ENCODE measurements around the gene SULT1A4.
"Not testable (repeated sequence)": the region's sequence is repeated elsewhere in the genome, so short reads cannot be mapped to it uniquely, and the experiment has no call there.

The SULT1A4 gene

GRCh38 chr16:29459706-29460646 lies at the start of gene SULT1A4:
Gene SULT1A4, plus strand, starts transcription at chr16:29459913. Its CDS starts 1,473 bp downstream, at chr16:29461386.
- not testable (repeated sequence) for DNase-seq (ENCODE audit: low read depth in 4 of 4, low spot score in 1 of 4)

DNA sequence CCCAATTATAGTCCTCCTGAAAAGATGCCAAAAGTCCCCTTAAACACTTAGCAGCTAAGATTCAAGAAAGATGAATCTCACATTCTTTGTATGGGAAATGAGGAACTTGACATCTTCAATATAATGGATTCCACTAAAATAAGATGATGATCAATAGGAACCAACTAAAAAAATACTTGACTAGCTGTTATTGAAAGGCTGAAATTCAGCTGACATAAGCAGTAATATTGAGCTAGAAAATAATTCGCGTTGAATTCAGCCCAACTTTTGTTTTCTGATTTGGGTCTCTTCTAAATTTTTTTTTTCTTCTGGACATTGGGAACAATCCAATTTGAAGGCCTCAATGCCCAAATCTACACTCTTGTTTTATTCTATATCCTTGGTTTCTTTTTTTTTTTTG lies 36.1 kb upstream of the SULT1A4 start:
- DNase-seq (ENCODE audit: low read depth in 4 of 4, low spot score in 1 of 4) = not testable (repeated sequence)

DNA sequence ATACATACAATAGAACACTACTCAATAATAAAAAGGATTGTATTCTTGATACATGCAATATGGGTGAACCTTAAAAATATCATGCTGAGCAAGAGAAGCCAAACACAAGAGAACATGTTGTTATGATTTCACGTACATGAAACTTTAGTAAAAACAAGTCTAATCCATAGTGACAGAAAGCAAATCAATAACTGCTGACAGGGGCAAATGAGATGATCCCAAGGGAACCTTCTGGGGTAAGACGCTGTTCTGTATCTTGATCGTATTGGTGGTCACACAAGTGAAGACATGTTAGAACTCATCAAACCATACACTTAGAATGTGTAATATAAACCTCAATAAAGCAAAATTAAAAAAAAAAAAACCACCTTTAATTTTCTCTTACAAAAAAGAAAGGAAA lies 34.3 kb upstream of the SULT1A4 start:
- not testable (repeated sequence) for DNase-seq (ENCODE audit: low read depth in 4 of 4, low spot score in 1 of 4)

GRCh38 chr16:29453754-29454153 lies 6.0 kb upstream of the SULT1A4 start:
- not testable (repeated sequence) for DNase-seq (ENCODE audit: low read depth in 4 of 4, low spot score in 1 of 4)

- DNase-seq (ENCODE audit: low read depth in 4 of 4, low spot score in 1 of 4) = not testable (repeated sequence)
Measured at GRCh38 chr16:29454269-29454668, 5.4 kb upstream of the SULT1A4 start, which contains the start of the genes BOLA2 and SLX1B. Gene BOLA2, minus strand, starts transcription at chr16:29454351. Its CDS starts 98 bp downstream, at chr16:29454253. Gene SLX1B, plus strand, starts transcription at chr16:29454533.

DNA sequence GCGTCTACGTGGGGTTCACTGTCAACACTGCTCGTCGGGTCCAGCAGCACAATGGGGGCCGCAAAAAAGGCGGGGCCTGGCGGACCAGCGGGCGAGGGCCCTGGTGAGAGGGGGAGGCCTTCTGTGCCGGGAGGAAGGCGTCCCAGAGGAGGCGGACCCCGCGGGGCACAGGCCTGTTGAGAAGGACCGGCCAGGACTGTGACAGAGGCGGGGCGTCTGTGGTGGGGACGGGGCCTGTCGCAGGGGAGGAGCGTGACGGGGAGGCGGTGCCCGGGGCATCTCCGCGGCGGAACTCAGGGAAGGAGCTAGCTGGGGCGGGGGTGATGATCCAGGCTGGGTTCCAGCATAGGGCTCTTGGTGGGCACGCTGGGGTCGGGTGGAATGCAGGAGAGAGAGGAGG lies 4.9 kb upstream of the SULT1A4 start:
- DNase-seq (ENCODE audit: low read depth in 4 of 4, low spot score in 1 of 4) = not testable (repeated sequence)

- DNase-seq (ENCODE audit: low read depth in 4 of 4, low spot score in 1 of 4) = not testable (repeated sequence)
Measured at GRCh38 chr16:29457660-29458059, 2.1 kb upstream of the SULT1A4 start.

GRCh38 chr16:29460647-29461030 lies 926 bp downstream of the SULT1A4 start:
- DNase-seq (ENCODE audit: low read depth in 4 of 4, low spot score in 1 of 4) = not testable (repeated sequence)

DNA sequence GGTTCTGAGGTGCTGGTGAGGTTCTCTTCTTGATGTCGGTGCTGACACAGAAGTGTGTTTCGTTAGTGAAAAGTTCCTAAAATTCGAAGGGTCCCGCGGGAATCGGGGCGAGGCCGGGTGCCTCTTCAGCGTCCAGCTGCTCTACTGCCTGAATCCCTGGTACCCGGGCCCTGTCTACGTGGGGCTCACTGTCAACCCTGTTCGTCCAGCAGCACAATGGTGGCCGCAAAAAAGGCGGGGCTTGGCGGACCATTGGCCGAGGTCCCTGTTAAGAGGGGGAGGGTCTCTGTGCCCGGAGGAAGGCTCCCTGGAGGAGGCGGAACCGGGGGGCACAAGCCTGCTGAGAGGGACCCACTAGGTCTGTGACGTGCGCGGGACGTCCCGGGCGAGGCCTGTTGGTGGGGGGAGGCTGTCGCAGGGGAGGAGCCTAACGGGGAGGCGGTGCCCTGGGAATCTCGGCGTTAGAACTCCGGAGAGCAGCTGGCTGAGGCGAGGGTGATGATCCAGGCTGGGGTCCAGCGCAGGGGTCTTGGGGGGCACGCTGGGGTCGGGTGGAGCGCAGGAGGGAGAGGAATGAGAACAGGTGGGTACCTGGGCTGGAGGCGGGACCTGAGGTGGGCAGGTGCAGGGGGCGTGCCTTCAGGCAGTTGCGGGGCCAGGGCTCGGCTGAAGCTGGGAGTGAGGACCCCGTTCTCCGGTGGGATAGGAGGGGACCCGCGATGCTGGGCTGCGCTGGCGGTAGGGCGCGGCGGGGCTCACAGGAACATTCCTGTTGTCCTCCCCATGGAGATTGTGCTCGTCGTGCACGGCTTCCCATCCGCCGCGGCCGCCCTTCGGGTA lies 6.5 kb downstream of the SULT1A4 start:
- DNase-seq (ENCODE audit: low read depth in 4 of 4, low spot score in 1 of 4) = not testable (repeated sequence)

DNA sequence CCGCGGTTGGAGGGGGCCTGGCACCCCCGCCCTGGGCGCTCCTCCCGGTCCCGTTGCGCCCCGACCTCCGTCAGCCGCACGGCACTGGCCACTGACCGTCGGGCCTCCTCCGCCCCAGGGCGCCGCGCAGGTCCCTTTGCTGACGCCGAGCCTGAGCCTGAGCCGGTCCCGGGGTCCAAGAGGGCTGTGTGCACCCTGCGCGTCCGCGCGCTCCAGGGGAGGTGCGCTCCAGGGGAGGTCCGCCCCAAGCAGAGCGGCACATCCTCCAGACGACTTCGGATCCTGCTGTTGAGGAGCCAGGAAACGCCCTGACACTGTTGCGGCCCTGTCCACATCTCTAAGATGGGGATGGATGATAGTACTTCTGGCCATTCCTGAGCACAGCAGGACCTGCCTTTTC lies 7.2 kb downstream of the SULT1A4 start:
- not testable (repeated sequence) for DNase-seq (ENCODE audit: low read depth in 4 of 4, low spot score in 1 of 4)

DNA sequence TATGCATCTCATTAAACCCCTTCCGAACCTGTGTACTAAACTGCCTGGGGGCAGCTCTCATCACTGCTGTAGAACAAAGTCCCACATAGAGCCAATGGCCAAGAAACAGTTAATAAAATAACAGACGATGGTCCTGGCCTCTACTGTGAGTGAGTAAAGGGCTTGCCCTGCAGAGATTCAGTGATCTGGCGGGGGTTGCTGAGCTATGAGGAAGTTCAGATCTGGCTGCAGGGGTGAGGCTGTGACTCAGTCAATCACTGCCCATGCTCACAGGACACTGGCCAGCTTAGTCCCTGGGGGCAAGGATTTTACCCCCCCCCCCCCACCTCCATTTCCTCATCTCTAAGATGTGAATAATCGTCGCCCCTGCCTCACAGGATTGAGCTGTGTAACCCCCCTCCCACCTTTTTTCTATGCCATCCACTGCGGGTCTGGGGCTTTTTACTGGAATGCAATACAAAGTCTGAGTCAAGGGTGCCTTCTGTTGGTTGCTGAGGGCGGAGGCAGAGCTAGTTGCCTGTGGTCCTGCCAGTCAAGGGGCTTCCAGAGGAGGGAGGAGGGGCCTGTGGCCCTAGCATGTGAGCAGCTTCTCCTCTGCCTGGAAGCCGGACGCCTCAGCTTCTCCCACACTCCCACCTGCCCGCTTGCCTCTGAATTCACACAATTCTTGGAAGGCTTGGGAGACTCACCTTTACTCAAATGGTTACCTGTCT lies 8.1 kb downstream of the SULT1A4 start:
- DNase-seq (ENCODE audit: low read depth in 4 of 4, low spot score in 1 of 4) = not testable (repeated sequence)

DNA sequence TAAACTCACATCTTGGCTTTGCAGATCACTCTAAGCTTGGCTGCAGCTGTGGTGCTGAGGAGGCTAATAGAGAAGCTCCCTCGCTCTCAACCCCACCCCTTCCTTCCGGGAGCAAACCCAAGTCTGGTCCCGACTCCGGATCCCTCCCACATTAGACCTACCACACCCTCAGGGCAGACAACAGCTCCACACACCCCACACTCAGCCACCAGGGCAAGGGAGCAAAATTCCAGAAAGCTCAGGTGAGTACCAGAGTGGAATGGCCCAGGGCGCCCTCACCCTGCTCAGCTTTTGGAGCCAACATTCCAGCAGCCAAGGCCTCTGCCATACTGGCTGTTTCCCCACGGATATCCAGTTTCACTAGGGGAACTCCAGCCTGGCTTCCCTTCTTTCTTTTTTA lies 9.9 kb downstream of the SULT1A4 start:
- not testable (repeated sequence) for DNase-seq (ENCODE audit: low read depth in 4 of 4, low spot score in 1 of 4)

DNA sequence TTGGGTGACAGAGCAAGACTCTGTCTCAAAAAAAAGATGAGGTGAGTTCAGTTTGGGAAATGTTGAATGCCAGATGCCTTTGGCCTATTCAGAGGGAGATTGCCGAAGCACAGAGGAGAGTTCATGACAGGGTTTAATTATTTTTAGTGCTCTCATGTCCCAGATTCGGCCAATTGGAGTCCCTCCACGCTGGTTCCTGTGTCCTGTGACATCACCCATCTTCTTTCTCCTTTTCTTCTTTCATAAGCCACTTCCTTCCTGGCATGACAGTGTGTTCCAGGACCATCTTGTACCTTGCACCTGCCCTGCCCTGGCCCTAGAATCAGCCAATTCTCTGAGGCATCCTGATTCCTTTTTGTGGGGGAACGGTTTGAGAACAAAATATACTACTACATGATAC lies 12.4 kb downstream of the SULT1A4 start:
- not testable (repeated sequence) for DNase-seq (ENCODE audit: low read depth in 4 of 4, low spot score in 1 of 4)

DNA sequence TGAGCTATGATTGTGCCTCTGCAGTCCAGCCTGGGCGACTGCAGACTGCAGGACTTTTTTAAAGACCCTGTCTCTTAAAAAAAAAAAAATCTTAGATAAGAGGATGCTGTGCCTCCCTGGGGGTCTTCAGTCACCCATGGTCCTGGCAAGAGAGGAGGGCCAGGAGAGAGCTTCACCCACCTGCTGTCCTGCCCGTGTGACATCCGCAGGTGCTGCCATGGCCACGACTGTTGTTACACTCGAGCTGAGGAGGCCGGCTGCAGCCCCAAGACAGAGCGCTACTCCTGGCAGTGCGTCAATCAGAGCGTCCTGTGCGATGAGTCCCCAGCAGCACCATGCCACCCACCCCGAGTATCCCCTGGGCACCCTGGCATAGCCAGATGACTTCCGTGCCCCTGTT lies 22.6 kb downstream of the SULT1A4 start:
- DNase-seq (ENCODE audit: low read depth in 4 of 4, low spot score in 1 of 4) = not testable (repeated sequence)

DNA sequence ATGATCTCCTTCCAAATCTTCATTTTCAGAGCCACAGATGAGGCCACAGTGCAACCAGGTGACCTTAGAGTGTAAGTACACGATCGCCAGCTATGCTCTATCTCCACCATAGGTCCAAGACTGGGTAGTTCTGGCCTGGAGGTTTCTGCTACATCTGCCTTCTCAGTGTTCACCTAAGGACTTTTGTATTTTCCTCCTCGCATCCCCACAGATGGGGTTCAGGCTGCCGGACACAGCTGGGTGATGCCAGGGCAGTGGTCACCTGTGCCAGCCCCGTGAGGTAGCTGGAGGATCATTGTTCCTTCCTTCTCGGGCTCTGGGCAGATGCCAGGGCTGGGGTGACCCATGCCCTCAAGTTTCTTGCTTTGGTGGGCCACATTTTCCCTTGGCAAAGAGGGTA lies 46.6 kb downstream of the SULT1A4 start, which contains the start of gene NPIPB12:
Gene NPIPB12, minus strand, starts transcription at position 101 of the 400 bp plus-strand sequence.
- DNase-seq (ENCODE audit: low read depth in 4 of 4, low spot score in 1 of 4) = not testable (repeated sequence)
